HK-2 (cell line): Measurements from ENCODE around the gene USE1.

ENCODE experiments used
- DNase-seq: peaks from one replicate; pipeline ENCODE4 v3.0.0-alpha.2; 2018; ENCODE audit not compliant: unreplicated experiment

USE1 gene

DNA sequence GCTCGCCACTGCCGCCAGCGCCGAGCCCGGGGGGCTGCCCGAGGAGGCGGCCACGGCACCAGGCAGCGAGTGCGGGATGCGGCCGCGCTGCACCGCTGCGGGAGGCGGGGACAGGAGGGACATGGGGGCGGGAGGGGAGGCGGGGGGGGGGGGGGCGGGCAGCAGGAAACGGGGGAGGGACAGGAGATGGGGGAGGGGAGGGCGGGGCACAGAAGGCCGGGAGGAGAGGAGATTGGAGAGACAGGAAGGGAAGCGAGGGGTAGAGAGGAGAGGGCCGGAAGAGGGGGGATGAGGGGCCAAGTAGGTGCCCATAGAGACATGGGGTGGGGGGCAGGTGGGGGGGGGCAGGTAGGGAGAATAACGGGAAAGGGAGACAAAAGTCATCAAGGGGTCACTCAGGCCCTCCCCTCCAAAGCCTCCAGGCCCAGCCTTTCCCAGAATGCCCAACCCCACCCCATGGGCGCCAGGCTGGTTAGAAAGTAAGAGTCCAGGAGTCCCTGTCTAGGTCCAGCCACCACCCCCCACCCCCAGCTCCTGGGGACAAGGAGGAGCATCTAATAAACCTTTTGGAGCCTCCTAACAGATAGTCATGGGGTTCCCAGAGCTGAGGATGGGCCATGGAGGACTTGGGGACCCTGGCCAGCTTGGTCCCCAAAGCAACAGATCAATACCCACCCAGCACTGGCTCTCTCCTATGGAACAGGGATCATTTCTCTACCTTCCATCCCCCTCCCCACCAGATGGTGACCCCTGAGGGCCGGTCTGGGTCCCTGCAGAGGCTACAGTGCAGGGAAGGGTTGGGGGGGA is 21.0 kb downstream of the USE1 start:
- DNase-seq: peak; percentile 66

DNA sequence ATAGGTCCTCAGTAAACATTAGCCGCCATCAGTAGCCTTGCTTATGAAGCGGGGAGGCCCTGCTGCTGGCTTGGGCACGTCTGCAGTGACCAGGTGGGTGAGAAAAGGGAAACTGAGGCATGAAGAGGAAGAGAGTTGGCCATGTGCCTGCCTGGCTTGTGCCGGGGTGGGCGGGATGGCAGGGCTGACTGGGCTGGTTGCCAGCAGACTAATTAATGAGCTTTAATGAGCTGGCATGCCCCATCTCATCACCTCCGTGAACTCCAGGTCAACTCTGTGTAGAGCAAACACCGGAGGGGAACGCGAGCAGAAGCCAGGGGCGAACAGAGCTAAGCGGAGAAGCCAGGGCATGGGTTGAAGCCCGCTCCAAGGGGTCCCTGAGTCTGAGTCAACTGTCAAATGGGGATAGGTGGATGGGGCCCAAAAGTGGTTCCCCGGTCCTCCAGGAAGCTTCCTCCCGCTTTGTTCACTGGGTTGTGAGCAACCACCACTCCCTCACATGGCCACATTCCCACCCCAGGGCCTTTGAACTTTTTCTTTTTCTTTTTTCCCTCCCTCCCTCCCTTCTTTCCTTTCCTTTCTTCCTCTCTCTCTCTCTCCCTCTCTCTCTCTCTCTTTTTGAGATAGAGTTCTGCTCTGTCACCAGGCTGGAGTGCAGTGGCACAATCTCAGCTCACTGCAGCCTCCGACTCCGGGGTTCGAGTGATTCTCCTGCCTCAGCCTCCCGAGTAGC is 21.8 kb downstream of the USE1 start:
- DNase-seq: no peak

DNA sequence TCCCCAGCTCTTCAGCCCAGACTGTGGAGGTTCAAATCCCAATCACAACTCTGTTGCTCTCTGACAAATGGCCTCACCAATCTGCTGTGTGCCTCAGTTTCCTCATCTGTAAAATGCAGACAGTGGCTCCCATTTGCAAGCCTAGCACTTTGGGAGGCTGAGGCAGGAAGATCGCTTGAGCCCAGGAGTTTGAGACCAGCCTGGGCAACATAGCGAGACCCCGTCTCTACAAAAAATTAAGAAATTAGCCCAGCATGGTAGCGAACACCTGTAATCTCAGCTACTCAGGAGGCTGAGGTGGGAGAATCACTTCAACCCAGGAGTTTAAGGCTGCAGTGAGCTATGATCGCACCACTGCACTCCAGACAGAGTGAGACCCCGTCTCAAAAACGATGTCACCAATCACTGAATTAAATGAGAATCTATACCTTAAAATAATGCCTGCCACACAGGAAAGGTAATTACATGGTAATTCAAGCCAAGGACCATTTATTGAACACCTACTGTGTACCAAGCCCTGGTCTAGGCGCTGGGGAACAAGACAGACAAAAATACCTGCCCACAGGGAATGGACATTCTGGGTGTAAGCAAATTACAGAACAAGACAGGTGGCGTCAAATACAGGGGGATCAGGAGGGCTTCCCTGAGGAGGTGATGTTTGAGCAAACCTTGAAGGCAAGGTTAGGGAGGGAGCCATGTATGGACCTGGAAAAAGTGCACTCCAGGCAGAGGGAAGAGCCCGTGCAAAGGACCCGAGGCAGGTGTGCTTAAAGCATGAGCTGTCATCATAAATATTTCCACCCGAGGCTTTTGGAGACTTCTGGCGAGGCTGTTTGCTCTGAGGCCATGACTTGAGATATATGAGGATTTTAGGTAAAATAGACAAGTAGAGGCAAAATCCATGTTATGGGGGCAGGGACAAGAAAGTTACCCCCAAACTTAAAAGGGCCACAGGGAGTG is 22.9 kb downstream of the USE1 start:
- DNase-seq: no peak

GRCh38 chr19:17240062-17240752 is 25.1 kb downstream of the USE1 start:
- DNase-seq: no peak

DNA sequence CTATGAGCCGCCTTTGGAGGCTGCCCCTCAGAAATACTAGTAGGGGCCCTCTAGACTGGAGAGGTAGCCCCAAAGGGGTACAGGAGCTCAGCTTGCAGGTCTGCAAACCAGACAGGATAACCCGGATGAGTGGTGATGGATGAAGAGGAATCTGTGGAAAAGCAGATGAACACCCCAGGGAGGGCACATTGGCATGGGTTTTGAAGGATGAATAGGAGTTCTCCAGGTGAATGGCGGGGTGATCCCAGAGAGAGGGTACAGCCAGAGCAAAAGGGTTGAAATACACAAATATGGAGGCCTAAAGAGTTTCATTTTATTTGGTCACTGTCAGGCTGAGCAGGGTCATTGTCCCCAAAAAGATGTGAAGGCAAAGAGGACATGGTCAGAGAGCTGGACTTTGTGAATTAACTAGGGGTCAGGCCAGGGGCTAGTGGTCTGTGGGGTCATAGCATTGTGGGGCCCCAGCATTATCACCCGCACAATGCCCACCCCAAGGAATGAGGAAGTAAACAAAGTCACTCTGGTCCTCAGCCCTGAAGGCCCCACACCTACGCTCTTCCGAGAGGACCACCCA is 25.8 kb downstream of the USE1 start:
- DNase-seq: no peak

DNA sequence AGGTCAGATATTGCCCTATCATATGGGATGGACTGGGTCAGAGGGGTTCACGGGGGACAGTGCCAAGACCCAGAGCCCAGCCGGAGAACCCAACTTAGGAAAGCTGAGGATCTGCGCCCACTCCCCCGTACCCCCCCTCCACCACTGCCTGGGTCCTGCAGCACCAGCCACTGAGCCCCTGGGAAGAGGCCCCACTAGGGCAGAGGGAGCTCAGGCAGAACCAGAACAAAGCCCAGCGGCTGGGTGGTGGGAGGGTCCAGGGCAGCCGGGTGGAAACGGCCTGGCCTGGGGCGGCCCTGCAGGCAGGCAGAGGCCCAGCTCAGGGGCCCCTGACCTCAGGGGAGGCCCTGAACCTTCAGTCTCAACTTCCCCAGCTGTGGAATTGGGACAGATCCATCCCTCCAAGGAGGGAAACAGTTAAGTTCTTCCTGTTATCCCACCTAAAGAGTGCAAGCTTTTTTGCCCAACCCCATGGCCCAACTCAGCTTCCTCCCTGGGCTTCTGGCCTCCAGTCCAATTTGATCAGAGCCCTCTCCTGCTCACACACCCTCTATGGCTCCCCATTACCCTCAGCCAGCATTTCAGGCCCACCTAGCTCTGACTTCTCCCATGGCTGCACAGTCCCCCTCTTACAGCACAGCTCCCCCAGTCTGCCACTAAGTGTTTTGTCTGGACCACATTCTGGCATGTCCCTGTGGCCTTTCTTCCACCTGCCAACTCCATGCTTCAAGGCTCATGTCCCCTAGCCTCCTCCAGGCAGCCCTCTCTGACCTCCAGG is 27.5 kb downstream of the USE1 start:
- DNase-seq: no peak

- DNase-seq: no peak
Observed at GRCh38 chr19:17243211-17243829, 28.2 kb downstream of the USE1 start.

DNA sequence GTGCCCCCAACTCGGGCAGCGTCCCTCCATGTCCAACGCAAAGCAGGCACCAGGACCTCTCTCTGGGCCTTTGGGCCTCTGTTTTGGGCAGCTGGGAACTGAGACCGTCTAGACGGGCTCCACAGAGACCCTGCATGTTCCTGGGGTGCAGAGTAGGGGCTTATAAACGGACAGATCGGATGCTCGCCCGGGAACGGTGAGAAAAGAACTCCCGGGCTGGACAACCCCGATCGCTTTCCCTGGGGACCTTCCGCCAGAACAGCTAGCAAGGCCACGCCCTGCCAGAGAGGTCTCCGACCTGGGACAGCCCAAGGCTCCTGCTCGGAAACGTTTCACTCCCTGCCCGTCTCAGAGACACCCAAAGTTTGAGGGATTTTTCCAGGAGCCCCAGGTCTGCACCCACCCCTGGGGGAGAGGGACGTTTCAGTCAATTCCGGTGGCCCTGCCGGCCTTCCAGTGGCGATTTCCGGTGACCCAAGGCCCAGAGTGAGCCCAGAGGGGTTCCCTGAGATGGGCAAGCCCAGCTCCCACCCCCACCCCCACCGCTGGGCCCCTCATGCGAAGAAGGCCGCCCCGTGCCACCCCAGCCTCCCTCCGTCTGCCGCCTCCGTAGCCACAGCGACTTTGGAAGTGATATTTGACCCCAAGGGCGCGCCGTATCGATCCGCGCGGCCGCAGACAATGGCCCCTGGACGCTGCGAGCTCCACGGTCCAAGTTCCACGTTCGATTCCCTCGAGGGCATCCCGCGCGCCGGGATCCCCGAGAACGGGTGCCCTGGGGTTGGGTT is 28.9 kb downstream of the USE1 start:
- peak; percentile 63 for DNase-seq

DNA sequence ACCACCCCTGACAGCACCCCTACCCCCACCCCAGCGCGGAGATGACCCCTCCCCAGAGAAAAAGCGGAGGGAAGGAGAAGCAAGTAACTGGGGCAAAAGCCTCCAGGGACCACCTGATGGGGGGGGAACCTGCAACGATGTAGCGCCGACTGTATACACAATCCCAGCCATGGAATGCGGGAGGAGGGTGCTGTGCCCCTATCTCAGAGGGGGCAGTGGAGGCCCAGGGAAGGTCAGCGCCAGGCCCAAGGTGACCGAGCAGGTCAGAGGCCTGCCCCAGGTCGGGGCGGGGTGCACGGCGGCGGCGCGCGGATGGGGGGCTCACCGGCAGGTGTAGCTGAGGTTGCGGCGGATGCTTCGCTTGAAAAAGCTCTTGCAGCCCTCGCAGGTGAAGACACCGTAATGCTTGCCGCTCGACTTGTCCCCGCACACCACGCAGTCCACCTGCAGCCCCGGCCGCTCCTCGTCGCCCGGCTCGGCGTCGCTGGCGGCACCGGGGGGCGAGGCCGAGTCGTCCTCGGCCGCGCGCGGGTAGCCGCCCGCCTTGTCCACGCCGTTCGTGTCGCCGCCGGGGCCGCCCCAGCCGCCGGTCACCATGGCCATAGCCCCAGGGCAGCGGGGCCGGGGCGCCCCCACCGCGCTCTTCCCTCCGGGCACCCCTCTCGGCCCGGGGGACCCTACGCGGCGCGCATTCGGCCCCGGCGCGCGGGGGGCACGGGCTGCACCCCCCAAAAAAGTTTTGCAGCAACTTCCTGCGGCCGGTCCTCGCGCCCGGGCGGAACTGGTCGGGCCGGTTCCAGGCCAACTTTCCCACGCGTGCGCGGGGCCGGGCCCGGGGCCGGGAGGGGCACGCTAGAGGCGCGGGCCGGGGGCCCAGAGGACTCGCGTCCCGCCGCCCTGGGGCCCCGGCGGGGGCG is 29.7 kb downstream of the USE1 start:
- DNase-seq: no peak

DNA sequence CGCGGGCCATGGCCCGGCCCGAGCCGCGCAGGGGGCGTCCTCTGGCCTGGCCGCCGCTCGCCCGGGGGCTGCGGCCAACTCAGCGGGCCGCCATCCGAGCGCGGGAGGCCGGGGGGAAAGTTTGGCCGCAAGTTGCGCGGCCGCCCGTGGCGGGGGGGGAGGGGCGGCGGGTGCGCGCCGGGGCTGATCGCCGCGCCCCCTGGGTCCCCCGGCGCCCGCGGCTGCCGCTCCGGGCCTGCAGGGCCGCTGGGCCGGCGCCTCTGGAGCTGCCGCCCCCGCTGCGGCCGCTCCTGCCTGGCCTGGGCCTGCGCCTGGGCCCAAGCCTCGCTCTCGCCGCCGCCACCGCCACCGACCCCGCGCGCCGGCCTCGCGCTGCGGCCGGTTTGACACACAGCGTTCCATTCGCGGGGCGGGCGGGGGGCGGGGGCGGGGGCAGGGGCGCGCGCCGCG is 30.4 kb downstream of the USE1 start, which contains the start of gene NR2F6:
Gene NR2F6, minus strand, starts transcription at position 385 of the 450 bp plus-strand sequence. CDS start 699 bp downstream, outside the sequence.
- peak; percentile 45 for DNase-seq

- DNase-seq: no peak
Observed at GRCh38 chr19:17246681-17247425, 31.7 kb downstream of the USE1 start.

DNA sequence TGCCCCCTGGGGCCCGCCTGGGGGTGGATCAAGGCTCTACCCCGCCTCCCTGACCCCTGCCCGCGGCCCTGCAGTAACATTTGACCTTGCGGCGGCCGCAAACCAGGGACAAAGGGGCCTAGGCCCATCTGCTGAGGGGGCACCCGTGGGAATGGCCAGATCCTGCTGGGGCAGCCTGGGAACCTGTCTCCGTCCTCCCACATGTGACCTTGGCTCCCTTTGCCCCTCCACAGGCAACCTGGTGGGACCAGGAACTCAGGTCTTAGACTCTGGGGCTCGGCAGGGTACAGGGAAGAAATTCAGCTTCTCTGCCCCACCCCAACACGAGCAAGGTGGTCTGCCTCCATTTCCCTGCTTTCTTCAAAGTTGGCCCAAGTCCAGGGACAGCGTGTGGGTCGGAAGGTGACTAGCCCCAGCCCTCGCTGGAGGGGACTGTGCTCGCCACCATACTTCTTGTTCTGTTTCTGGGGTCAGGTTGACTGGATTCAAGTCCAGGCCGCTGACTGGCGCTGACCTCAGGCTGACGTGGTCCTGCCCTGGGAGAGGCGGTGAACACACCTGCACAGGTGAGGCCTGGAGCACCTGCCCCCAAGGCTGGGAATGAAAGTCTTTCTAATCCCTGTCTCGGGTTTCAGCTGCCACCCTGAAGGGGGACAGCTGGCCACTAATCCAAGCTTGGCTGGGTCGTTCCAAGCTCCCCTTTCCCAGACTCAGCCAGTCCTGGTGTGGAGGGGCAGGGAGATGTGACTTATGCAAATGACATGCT is 33.0 kb downstream of the USE1 start:
- DNase-seq: no peak

- no peak for DNase-seq
Observed at GRCh38 chr19:17249887-17250548, 34.9 kb downstream of the USE1 start.

- DNase-seq: no peak
Observed at GRCh38 chr19:17254636-17255035, 39.5 kb downstream of the USE1 start.

DNA sequence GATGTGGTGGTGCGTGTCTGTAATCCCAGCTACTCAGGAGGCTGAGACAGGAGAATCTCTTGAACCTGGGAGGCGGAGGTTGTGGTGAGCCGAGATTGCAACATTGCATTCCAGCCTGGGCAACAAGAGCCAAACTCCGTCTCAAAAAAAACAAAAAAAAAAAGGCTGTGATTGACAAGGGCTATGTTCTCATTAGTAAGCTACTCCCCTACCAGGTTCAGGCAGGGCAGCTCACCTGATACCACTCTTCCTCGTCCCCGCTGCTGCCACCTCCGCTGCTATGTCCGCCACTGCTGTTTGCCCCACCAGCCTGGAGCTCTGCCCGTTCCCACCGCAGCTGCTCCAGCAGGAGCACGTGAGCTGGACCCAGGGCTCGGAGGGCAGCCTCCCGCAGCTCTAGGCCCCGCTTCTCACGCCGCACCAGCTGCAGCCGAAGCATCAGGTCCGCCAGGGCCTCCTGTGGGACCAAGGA is 40.0 kb downstream of the USE1 start:
- no peak for DNase-seq

DNA sequence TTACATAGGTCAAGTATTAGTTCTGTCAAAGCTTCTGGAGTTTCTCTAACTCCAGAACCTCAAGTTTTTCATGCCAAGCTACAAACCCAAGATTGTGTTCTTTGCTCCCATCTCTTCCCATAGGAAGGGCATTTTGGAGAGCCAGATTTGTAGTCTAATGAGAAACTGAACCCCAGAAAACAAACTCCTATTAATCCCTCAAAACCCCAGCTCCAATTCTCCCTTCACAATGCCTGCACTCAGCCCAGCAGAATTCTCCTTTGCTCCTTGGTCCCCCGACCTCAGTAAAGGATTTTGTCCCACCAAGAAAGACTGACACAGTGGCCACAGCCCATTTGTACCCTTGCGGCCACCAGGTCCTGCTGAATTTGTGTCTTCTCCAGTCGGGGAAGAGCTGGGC is 41.0 kb downstream of the USE1 start:
- no peak for DNase-seq
